Heart right ventricle (tissue), 16 donors: ENCODE measurements around the gene CDH13. TPM values are rescaled to one million over a fixed set of nuclear protein-coding genes. Genes with fewer than 3 reads are reported as not detected.

Source experiments
- ATAC-seq, 8 donors: fragments of 200-7000 bp; cut with Tn5 transposase; one replicate each; pipeline ENCODE4 v1.9.1; 2020; ENCODE audit warnings: mild to moderate bottlenecking in 8 of 8, moderate library complexity in 8 of 8, moderate number of reproducible peaks in 1 of 8
- DNase-seq, 2 donors: peaks; one replicate each; pipeline ENCODE4 v3.0.0-alpha.2; 2020
- H3K27ac ChIP-seq, 10 donors: fragments of 200-600 bp; sonication (generic) in 2 of 10; one replicate each; pipeline versions ENCODE4 v1.5.0 to v1.8.0; 2020 to 2022; ENCODE audit warnings: mild to moderate bottlenecking in 3 of 10
- H3K27me3 ChIP-seq, 7 donors: fragments of 200-600 bp; one replicate each; pipeline ENCODE4 v1.8.0; 2021 to 2022; ENCODE audit warnings: mild to moderate bottlenecking in 2 of 7
- H3K36me3 ChIP-seq, 9 donors: fragments of 200-600 bp; sonication (generic) in 1 of 9; one replicate each; pipeline versions ENCODE4 v1.5.0 to v1.8.0; 2020 to 2022; ENCODE audit warnings: mild to moderate bottlenecking in 2 of 9
- H3K4me1 ChIP-seq, 9 donors: fragments of 200-600 bp; sonication (generic) in 1 of 9; one replicate each; pipeline versions ENCODE4 v1.5.0 to v1.8.0; 2020 to 2022; ENCODE audit warnings: mild to moderate bottlenecking in 4 of 9
- H3K4me3 ChIP-seq, 10 donors: fragments of 200-600 bp; sonication (generic) in 2 of 10; one replicate each; pipeline versions ENCODE4 v1.5.0 to v1.8.0; 2020 to 2022; ENCODE audit warnings: mild to moderate bottlenecking in 7 of 10, moderate library complexity in 2 of 10
- H3K9me3 ChIP-seq, 11 donors: fragments of 200-600 bp in 10 of 11; sonication (generic) in 2 of 11; one replicate each; pipeline versions ENCODE4 v1.5.0 to v1.8.0; 2013 to 2022; ENCODE audit warnings: mild to moderate bottlenecking in 2 of 11, control low read depth in 1 of 11, moderate library complexity in 1 of 11
- WGBS, 2 donors: extraction: QIAGEN DNeasy Blood & Tissue Kit; methylation state at CpG; one replicate each; pipeline ENCODE4 v1.1.7; 2013; ENCODE audit warnings: inconsistent platforms in 1 of 2; 5-methylcytosine and 5-hydroxymethylcytosine counted together
- intact Hi-C, 10 donors: fragments of 100-400 bp; cut with DNase I; formaldehyde crosslinking; loops; one replicate each; pipeline versions ENCODE4 v1.11.1 to v1.14.2; 2022
- polyA plus RNA-seq, 2 donors: library from polyadenylated mRNA; stranded (reverse); fragments of 200-250 nt; gene quantifications; one replicate each; pipeline ENCODE4 v1.2.3, GENCODE V29; 2013
- total RNA-seq, 10 donors: library from RNA; stranded (reverse); fragmentation: NEBNext Ultra II Directional in 3 of 10; extraction: Animal tissue kit (Norgen Biotek cat#: 25700) in 3 of 10; gene quantifications; one replicate each; pipeline versions ENCODE4 v1.2.1 to v1.2.4, GENCODE V29; 2021 to 2023
- TF ChIP-seq, protein P1 (sequence below), 9 donors: fragments of 200-600 bp; sonication (generic) in 2 of 9; IDR thresholded peaks; one replicate each; pipeline versions ENCODE4 v1.5.0 to v1.8.0; 2021 to 2022; ENCODE audit warnings: antibody characterized with exemption in 9 of 9, mild to moderate bottlenecking in 5 of 9, moderate library complexity in 1 of 9
- donor health status: Arrhythmogenic right ventricular cardiomyopathy.
- donor health status: ischemic (EF 13 %, LVEDD 7.1; RV severe dilation, severe dysfunction).
- donor health status: healthy with polysubstance abuse.
- donor health status: DM: no; HTN: yes; CAD: no.
- donor health status: DM: no; HTN: no; CAD: no.
- donor health status: ischemic (EF 25% LVEDD 6.9; RV normal size, moderate dysfunction).
- donor health status: ischemic (EF 25% LVEDD 5.7; RV mildly dilated, moderate dysfunction).
- donor health status: healthy.
- donor health status: DM: yes; HTN: yes; CAD: no.
- donor health status: Ischemic cardiomyopathy.
- donor health status: ischemic (EF 35%, LVEDD 5.7; RV mildly dilated, moderate dysfunction).
- donor health status: nonischemic (EF 11% LVEDD 7.7; RV severe dilation, severe dysfunction).
- donor health status: DM: yes; HTN: yes; CAD: no.
- donor health status: PGD.
- donor health status: ischemic (EF 29% LVEDD 5.4; RV normal size, mild dysfunction).
- donor health status: nonischemic (EF 23%, LVEDD 6.1; RV moderate dilation, normal function).

The CDH13 gene
- total and polyA plus RNA-seq, 12 donors = 15.5 to 221 (median 168) TPM

DNA sequence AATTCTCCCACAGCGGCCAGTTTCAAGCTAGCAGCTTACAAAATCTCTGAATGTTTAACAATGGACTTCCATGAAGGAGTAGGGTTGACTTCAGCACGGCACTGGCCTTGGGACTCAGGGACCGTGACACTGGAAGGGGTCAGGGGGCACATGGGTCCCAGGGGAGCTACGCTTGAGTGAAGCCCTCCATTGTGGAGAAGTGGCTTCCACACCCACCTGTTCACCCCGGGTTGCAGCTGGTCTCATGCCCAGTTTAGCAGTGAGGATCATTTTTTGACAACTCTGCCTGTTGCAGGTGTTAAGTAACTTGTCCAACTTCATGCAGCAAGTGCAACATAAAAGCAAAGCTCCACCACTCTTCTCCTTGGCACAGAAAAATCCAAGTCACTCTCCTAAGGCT is 510.2 kb downstream of the CDH13 start:
- 74 to 76% methylated on average over 5 of the region's 5 CpGs for WGBS, 2 donors
- TF ChIP-seq, protein P1, sequence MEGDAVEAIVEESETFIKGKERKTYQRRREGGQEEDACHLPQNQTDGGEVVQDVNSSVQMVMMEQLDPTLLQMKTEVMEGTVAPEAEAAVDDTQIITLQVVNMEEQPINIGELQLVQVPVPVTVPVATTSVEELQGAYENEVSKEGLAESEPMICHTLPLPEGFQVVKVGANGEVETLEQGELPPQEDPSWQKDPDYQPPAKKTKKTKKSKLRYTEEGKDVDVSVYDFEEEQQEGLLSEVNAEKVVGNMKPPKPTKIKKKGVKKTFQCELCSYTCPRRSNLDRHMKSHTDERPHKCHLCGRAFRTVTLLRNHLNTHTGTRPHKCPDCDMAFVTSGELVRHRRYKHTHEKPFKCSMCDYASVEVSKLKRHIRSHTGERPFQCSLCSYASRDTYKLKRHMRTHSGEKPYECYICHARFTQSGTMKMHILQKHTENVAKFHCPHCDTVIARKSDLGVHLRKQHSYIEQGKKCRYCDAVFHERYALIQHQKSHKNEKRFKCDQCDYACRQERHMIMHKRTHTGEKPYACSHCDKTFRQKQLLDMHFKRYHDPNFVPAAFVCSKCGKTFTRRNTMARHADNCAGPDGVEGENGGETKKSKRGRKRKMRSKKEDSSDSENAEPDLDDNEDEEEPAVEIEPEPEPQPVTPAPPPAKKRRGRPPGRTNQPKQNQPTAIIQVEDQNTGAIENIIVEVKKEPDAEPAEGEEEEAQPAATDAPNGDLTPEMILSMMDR (IDR thresholded peaks at IDR 0.05) = no peak
- no peaks in the 10 kb centered on the region for H3K27me3 ChIP-seq
- no peak for ATAC-seq
- no peaks in the 10 kb centered on the region for H3K9me3 ChIP-seq
- peak overlapping the region in 6 of 10 donors; percentile 21 to 37 (median 33) for H3K4me3 ChIP-seq
- no peak for DNase-seq
- H3K36me3 ChIP-seq = no peaks in the 10 kb centered on the region
- intact Hi-C loops = no loop called here
- H3K27ac ChIP-seq = no peak overlapping the region
- peaks cover 0 to 6% (median 0%) of the 10 kb centered on the region in 9 donors for H3K4me1 ChIP-seq

DNA sequence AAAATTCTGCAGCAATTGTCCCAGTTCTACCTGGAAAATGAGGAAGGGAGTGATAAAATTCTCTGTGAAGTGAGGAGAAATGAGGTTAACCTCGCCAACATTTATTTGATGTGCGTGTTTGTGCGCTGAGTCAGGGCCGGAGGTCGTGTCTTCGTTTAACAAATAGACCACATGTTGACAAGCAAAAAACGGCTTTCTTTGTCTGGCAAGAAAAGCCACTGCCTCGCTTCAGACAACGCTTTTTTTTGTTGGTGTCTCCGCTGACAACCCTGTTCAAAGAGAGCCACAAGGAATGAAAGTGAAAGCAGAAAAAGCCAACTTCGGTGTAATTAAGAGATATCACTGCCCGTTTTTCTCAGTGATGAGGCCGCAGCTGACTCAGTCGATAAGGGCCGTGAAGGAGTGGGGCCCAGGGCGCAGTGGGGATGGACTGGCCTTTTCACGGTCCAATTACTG is 510.6 kb downstream of the CDH13 start:
- Histone ChIP-seq H3K27ac (no peak overlapping the region), H3K9me3 (no peaks in the 10 kb centered on the region), H3K27me3 (no peaks in the 10 kb centered on the region), H3K4me3 (peak overlapping the region in 7 of 10 donors; percentile 8 to 37 (median 32)), H3K36me3 (no peaks in the 10 kb centered on the region), H3K4me1 (peaks cover 0 to 6% (median 0%) of the 10 kb centered on the region in 9 donors)
- DNase-seq = no peak
- intact Hi-C loops = no loop called here
- TF ChIP-seq, protein P1 (IDR thresholded peaks at IDR 0.05) = no peak
- 53 to 67% methylated on average over 17 of the region's 17 CpGs for WGBS, 2 donors
- ATAC-seq = peak in 4 of 8 donors; percentile 24 to 65 (median 43)

DNA sequence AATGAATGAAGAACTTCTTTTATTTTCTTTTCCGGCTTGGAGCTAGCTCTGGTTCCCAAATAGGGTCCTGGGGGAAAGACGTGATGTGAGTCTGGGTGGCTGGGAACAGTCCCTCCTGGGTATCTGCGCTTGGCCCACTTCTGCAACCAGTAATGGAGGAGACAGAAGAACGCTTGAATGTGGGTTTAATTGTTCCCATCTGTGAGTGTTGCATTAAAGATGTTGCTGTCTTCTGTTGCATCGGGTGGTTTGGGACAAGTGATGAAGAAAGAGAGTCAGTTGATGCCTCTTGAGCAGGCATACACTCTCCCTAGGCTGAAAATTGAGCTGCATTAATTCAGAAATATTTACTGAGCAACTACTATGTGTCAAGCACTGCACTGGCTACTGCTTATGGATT is 511.1 kb downstream of the CDH13 start:
- ATAC-seq (no peak), DNase-seq (no peak)
- H3K36me3 ChIP-seq = no peaks in the 10 kb centered on the region
- H3K4me3 ChIP-seq = peak overlapping the region in 6 of 10 donors; percentile 21 to 37 (median 33)
- intact Hi-C loops = no loop called here
- H3K4me1 ChIP-seq = peaks cover 0 to 6% (median 0%) of the 10 kb centered on the region in 9 donors
- H3K9me3 ChIP-seq = no peaks in the 10 kb centered on the region
- H3K27ac ChIP-seq = no peak overlapping the region
- H3K27me3 ChIP-seq = no peaks in the 10 kb centered on the region
- TF ChIP-seq, protein P1 (IDR thresholded peaks at IDR 0.05) = no peak
- 78 to 88% methylated on average over 5 of the region's 5 CpGs for WGBS, 2 donors

DNA sequence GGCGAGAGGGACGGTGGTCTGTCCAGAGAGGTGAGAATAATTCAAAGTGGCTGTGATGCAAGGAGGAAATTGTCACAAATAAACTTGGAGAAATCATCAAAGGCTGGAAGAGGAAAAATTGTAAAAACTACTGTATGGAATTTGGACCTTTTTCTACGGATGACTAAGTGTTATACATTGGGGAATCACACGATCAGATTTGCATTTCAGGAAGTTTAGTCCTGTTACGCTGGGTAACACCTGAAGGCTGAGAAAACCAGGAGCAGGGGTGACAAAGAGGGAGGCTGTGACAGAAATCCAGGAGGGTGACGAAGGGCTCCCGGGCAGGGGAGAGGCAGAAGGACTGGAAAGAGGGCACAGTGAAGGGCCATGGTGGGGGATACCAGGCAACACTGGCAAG is 511.7 kb downstream of the CDH13 start:
- WGBS, 2 donors = 87 to 94% methylated on average over 7 of the region's 7 CpGs
- Histone ChIP-seq H3K4me1 (peaks cover 0 to 8% (median 0%) of the 10 kb centered on the region in 9 donors), H3K9me3 (no peaks in the 10 kb centered on the region), H3K27me3 (no peaks in the 10 kb centered on the region), H3K27ac (no peak overlapping the region), H3K36me3 (no peaks in the 10 kb centered on the region), H3K4me3 (no peak overlapping the region)
- TF ChIP-seq, protein P1 (IDR thresholded peaks at IDR 0.05) = no peak
- ATAC-seq = no peak
- no peak for DNase-seq
- intact Hi-C loops = no loop called here
